ENCODE results near the gene TERT. TPM values are rescaled to one million over a fixed set of nuclear protein-coding genes. Genes with fewer than 3 reads are reported as not detected.
"Not testable (repeated sequence)": the region's sequence is repeated elsewhere in the genome, so short reads cannot be mapped to it uniquely, and the experiment has no call there.

TERT gene
- total and polyA plus RNA-seq, 10 of the 15 experiments (the other 5 are each of a cell fraction or from before 2014, with no cell fraction given): 0.08 to 21.5 (median 5.0) TPM

GRCh38 chr5:1268056-1268455 lies 26.8 kb downstream of the TERT start:
- Histone ChIP-seq H2AFZ (ENCODE audit: control insufficient read depth, low read depth, low read length) (no peak overlapping the region), H3K4me3 (no peak overlapping the region), H3K9me3 (replicated peaks; ENCODE audit: control insufficient read depth, insufficient read depth, low read length) (no peaks in the 10 kb centered on the region; the same call in 2 of the 3 replicates), H3K9ac (ENCODE audit: control insufficient read depth, insufficient read depth, low read length) (no peak overlapping the region), H3K79me2 (ENCODE audit: control insufficient read depth, insufficient read depth, low read length) (no peaks in the 10 kb centered on the region), H3K4me1 (ENCODE audit: control insufficient read depth, insufficient read depth, low read length) (peaks cover 3% of the 10 kb centered on the region; the same call in 1 of the 2 replicates), H3K4me2 (ENCODE audit: control insufficient read depth, insufficient read depth) (no peak overlapping the region), H3K27ac (ENCODE audit: control insufficient read depth, insufficient read depth) (no peak overlapping the region), H3K27me3 (replicated peaks in 1 of 2; ENCODE audit: control insufficient read depth in 2 of 2, insufficient read depth in 2 of 2, low read length in 1 of 2) (no peaks in the 10 kb centered on the region), H4K20me1 (ENCODE audit: control insufficient read depth, insufficient read depth) (no peaks in the 10 kb centered on the region; the same call in 1 of the 2 replicates), H3K36me3 (ENCODE audit: control insufficient read depth in 2 of 2, insufficient read depth in 2 of 2, low read length in 1 of 2) (peaks cover 0 to 10% of the 10 kb centered on the region in 2 experiments; a peak in 2 of 4 replicates)
- no peak for DNase-seq (ENCODE audit: low read depth, low spot score)
- CTCF ChIA-PET: no interaction called here
- intact Hi-C loops (cut with micrococcal nuclease; ENCODE audit: unreplicated experiment) (no loop called here), in situ Hi-C loops (cut with MboI) (no loop called here)
- WGBS (ENCODE audit: insufficient coverage, insufficient replicate concordance, low lambda C conversion rate, missing lambda C conversion rate): 60% methylated on average over 13 of the region's 13 CpGs
- POLR2A ChIA-PET: no interaction called here
- TF ChIP-seq SRF (IDR thresholded peaks at IDR 0.05; ENCODE audit: low read depth in 2 of 2, low read length in 2 of 2): no peak
- TF ChIP-seq BCL3 (IDR thresholded peaks at IDR 0.05; ENCODE audit: borderline replicate concordance, insufficient read depth, low read depth, low read length, poor library complexity, severe bottlenecking): no peak
- TF ChIP-seq CHD1 (IDR thresholded peaks at IDR 0.05; ENCODE audit: low read depth, low read length): no peak
- TF ChIP-seq ZNF622 (IDR thresholded peaks at IDR 0.05): no peak
- TF ChIP-seq RFX5 (IDR thresholded peaks at IDR 0.05; ENCODE audit: low read depth, low read length): no peak
- TF ChIP-seq STAT3 (IDR thresholded peaks at IDR 0.05; ENCODE audit: low read depth, low read length): no peak
- no peak for TF ChIP-seq SIN3A (IDR thresholded peaks at IDR 0.05; ENCODE audit: low read depth, low read length)
- no peak for TF ChIP-seq PKNOX1 (IDR thresholded peaks at IDR 0.05)
- RAD21 ChIA-PET (ENCODE audit: unreplicated experiment): no interaction called here
- ATAC-seq: no peak
- no TSS peak for BruUV-seq (replicated peaks)
- SMC1A ChIA-PET (ENCODE audit: uncharacterized antibody, unreplicated experiment): interaction anchor here (0.6 kb wide), 1 partner anchor 93 kb away, joined by 3 read pairs; no protein-coding TSS in a partner anchor
- FAIRE-seq: no peak

- DNase-seq (ENCODE audit: low read depth, low spot score); H3K9ac ChIP-seq (ENCODE audit: control insufficient read depth, insufficient read depth, low read length); FAIRE-seq; H3K9me3 ChIP-seq (replicated peaks; ENCODE audit: control insufficient read depth, insufficient read depth, low read length); H3K4me3 ChIP-seq; H3K4me1 ChIP-seq (ENCODE audit: control insufficient read depth, insufficient read depth, low read length); ATAC-seq; intact Hi-C loops (cut with micrococcal nuclease; ENCODE audit: unreplicated experiment); H3K4me2 ChIP-seq (ENCODE audit: control insufficient read depth, insufficient read depth); H3K27ac ChIP-seq (ENCODE audit: control insufficient read depth, insufficient read depth); H4K20me1 ChIP-seq (ENCODE audit: control insufficient read depth, insufficient read depth); H3K79me2 ChIP-seq (ENCODE audit: control insufficient read depth, insufficient read depth, low read length); H3K36me3 ChIP-seq (ENCODE audit: control insufficient read depth in 2 of 2, insufficient read depth in 2 of 2, low read length in 1 of 2); in situ Hi-C loops (cut with MboI); H2AFZ ChIP-seq (ENCODE audit: control insufficient read depth, low read depth, low read length); H3K27me3 ChIP-seq (replicated peaks in 1 of 2; ENCODE audit: control insufficient read depth in 2 of 2, insufficient read depth in 2 of 2, low read length in 1 of 2); CTCF ChIA-PET; POLR2A ChIA-PET; RAD21 ChIA-PET (ENCODE audit: unreplicated experiment); BruUV-seq (replicated peaks); SMC1A ChIA-PET (ENCODE audit: uncharacterized antibody, unreplicated experiment): not testable (repeated sequence)
- WGBS (ENCODE audit: insufficient coverage, insufficient replicate concordance, low lambda C conversion rate, missing lambda C conversion rate): 45% methylated on average over 5 of the region's 5 CpGs
These were observed 27.4 kb downstream of the TERT start for GRCh38 chr5:1267464-1267863.
